Activated CD4-positive, alpha-beta T cell treated with anti-CD3 and anti-CD28 coated beads, Interleukin-2, amount 10 ng/mL, durations not matched to agents 24 days and 14 days (primary cell): ENCODE results near the gene ZNF512. TPM values are rescaled to one million over a fixed set of nuclear protein-coding genes. Genes with fewer than 3 reads are reported as not detected.
A peak's percentile ranks its signal among the peaks of the same experiment; 100 is the strongest.
"Not testable (repeated sequence)": the region's sequence is repeated elsewhere in the genome, so short reads cannot be mapped to it uniquely, and the experiment has no call there.

Source experiments
- DNase-seq: peaks from one replicate; pipeline ENCODE4 v3.0.0; 2022
- H3K27ac Mint-ChIP-seq: one replicate; pipeline ENCODE4 v1.8.0; 2022; ENCODE audit warnings: mild to moderate bottlenecking, mixed read lengths
- H3K27me3 Mint-ChIP-seq: one replicate; pipeline ENCODE4 v1.8.0; 2022; ENCODE audit warnings: mixed read lengths
- H3K36me3 Mint-ChIP-seq: one replicate; pipeline ENCODE4 v1.8.0; 2022; ENCODE audit warnings: low read depth, mild to moderate bottlenecking, mixed read lengths
- H3K4me1 Mint-ChIP-seq: one replicate; pipeline ENCODE4 v1.8.0; 2021; ENCODE audit warnings: mixed read lengths
- H3K4me3 Mint-ChIP-seq: one replicate; pipeline ENCODE4 v1.8.0; 2022; ENCODE audit warnings: mild to moderate bottlenecking, moderate library complexity, mixed read lengths
- H3K9me3 Mint-ChIP-seq: one replicate; pipeline ENCODE4 v1.8.0; 2021; ENCODE audit warnings: mixed read lengths
- intact Hi-C: fragments of 100-400 bp; cut with micrococcal nuclease; formaldehyde crosslinking; loops from one replicate; pipeline ENCODE4 v1.15.1; 2023
- total RNA-seq: library from RNA; stranded (reverse); gene quantifications from 2 replicates; pipeline ENCODE4 v1.2.3, GENCODE V29; 2022

ZNF512 gene
- total RNA-seq = 29.0 and 32.7 TPM in 2 replicates

GRCh38 chr2:27582695-27583389 lies at the start of gene ZNF512:
Gene ZNF512 (plus strand): TSS chr2:27583042. CDS start chr2:27583113, 71 bp downstream.
- intact Hi-C loops = loop anchor here (1.0 to 10.0 kb wide), 4 partner anchors 46 to 176 kb away; partner anchors contain the start of genes CCDC121, GPN1, IFT172 and PPM1G
- peaks cover 31% of the 10 kb centered on the region for H3K36me3 Mint-ChIP-seq
- peak; percentile 94 for DNase-seq
- H3K27me3 Mint-ChIP-seq = peaks cover 3% of the 10 kb centered on the region
- H3K4me3 Mint-ChIP-seq = peak within 1 kb of the TSS; percentile 92
- peaks cover 43% of the 10 kb centered on the region for H3K4me1 Mint-ChIP-seq
- H3K27ac Mint-ChIP-seq = peak within 1 kb of the TSS; percentile 88
- H3K9me3 Mint-ChIP-seq = peaks cover 11% of the 10 kb centered on the region

- no peak overlapping the region for H3K27ac Mint-ChIP-seq
- intact Hi-C loops = no loop called here
- DNase-seq = no peak
- no peaks in the 10 kb centered on the region for H3K4me1 Mint-ChIP-seq
- H3K27me3 Mint-ChIP-seq = peaks cover 7% of the 10 kb centered on the region
- no peak overlapping the region for H3K4me3 Mint-ChIP-seq
- H3K9me3 Mint-ChIP-seq = no peaks in the 10 kb centered on the region
- no peaks in the 10 kb centered on the region for H3K36me3 Mint-ChIP-seq
Observed at GRCh38 chr2:27537287-27537686, 45.6 kb upstream of the ZNF512 start.

- H3K27me3 Mint-ChIP-seq, DNase-seq, H3K27ac Mint-ChIP-seq, H3K36me3 Mint-ChIP-seq, intact Hi-C loops, H3K4me1 Mint-ChIP-seq, H3K4me3 Mint-ChIP-seq, H3K9me3 Mint-ChIP-seq: not testable (repeated sequence)
Observed at GRCh38 chr2:27538839-27539450, 43.9 kb upstream of the ZNF512 start.

- H3K9me3 Mint-ChIP-seq, DNase-seq, H3K4me3 Mint-ChIP-seq, H3K27ac Mint-ChIP-seq, H3K36me3 Mint-ChIP-seq, H3K4me1 Mint-ChIP-seq, H3K27me3 Mint-ChIP-seq, intact Hi-C loops: not testable (repeated sequence)
Observed at GRCh38 chr2:27539649-27540048, 43.2 kb upstream of the ZNF512 start.

GRCh38 chr2:27544143-27544821 lies 38.6 kb upstream of the ZNF512 start:
- H3K9me3 Mint-ChIP-seq = no peaks in the 10 kb centered on the region
- H3K27ac Mint-ChIP-seq = no peak overlapping the region
- H3K4me1 Mint-ChIP-seq = no peaks in the 10 kb centered on the region
- H3K27me3 Mint-ChIP-seq = no peaks in the 10 kb centered on the region
- intact Hi-C loops = no loop called here
- no peak for DNase-seq
- H3K4me3 Mint-ChIP-seq = no peak overlapping the region
- no peaks in the 10 kb centered on the region for H3K36me3 Mint-ChIP-seq

- no peaks in the 10 kb centered on the region for H3K9me3 Mint-ChIP-seq
- no peaks in the 10 kb centered on the region for H3K36me3 Mint-ChIP-seq
- no peaks in the 10 kb centered on the region for H3K4me1 Mint-ChIP-seq
- DNase-seq = no peak
- no peak overlapping the region for H3K4me3 Mint-ChIP-seq
- H3K27ac Mint-ChIP-seq = no peak overlapping the region
- no peaks in the 10 kb centered on the region for H3K27me3 Mint-ChIP-seq
- intact Hi-C loops = no loop called here
Observed at GRCh38 chr2:27545348-27546141, 37.3 kb upstream of the ZNF512 start.

GRCh38 chr2:27549303-27549702 lies 33.5 kb upstream of the ZNF512 start:
- Mint-ChIP-seq H3K27me3 (peaks cover 17% of the 10 kb centered on the region), H3K27ac (no peak overlapping the region), H3K4me3 (no peak overlapping the region), H3K4me1 (no peaks in the 10 kb centered on the region), H3K9me3 (no peaks in the 10 kb centered on the region), H3K36me3 (no peaks in the 10 kb centered on the region)
- intact Hi-C loops = no loop called here
- DNase-seq = no peak

- no peaks in the 10 kb centered on the region for H3K9me3 Mint-ChIP-seq
- H3K4me3 Mint-ChIP-seq = no peak overlapping the region
- H3K27ac Mint-ChIP-seq = no peak overlapping the region
- no peaks in the 10 kb centered on the region for H3K36me3 Mint-ChIP-seq
- intact Hi-C loops = no loop called here
- DNase-seq = no peak
- peaks cover 28% of the 10 kb centered on the region for H3K27me3 Mint-ChIP-seq
- H3K4me1 Mint-ChIP-seq = no peaks in the 10 kb centered on the region
Observed at GRCh38 chr2:27551514-27551913, 31.3 kb upstream of the ZNF512 start.

GRCh38 chr2:27552941-27553340 lies 29.9 kb upstream of the ZNF512 start:
- Mint-ChIP-seq H3K4me3 (no peak overlapping the region), H3K27me3 (peaks cover 28% of the 10 kb centered on the region), H3K36me3 (no peaks in the 10 kb centered on the region), H3K27ac (no peak overlapping the region), H3K9me3 (no peaks in the 10 kb centered on the region), H3K4me1 (no peaks in the 10 kb centered on the region)
- intact Hi-C loops = no loop called here
- no peak for DNase-seq

- DNase-seq, H3K4me3 Mint-ChIP-seq, H3K9me3 Mint-ChIP-seq, H3K27ac Mint-ChIP-seq, H3K4me1 Mint-ChIP-seq, H3K36me3 Mint-ChIP-seq, intact Hi-C loops: not testable (repeated sequence)
- H3K27me3 Mint-ChIP-seq = peaks cover 28% of the 10 kb centered on the region
Observed at GRCh38 chr2:27554451-27554850, 28.4 kb upstream of the ZNF512 start.

GRCh38 chr2:27559228-27559627 lies 23.6 kb upstream of the ZNF512 start:
- no peaks in the 10 kb centered on the region for H3K9me3 Mint-ChIP-seq
- no peak overlapping the region for H3K4me3 Mint-ChIP-seq
- H3K27me3 Mint-ChIP-seq = peaks cover 15% of the 10 kb centered on the region
- DNase-seq = no peak
- intact Hi-C loops = no loop called here
- H3K36me3 Mint-ChIP-seq = no peaks in the 10 kb centered on the region
- H3K4me1 Mint-ChIP-seq = no peaks in the 10 kb centered on the region
- no peak overlapping the region for H3K27ac Mint-ChIP-seq

GRCh38 chr2:27561060-27561459 lies 21.8 kb upstream of the ZNF512 start:
- H3K27me3 Mint-ChIP-seq = peaks cover 15% of the 10 kb centered on the region
- H3K4me1 Mint-ChIP-seq = no peaks in the 10 kb centered on the region
- no peak for DNase-seq
- H3K4me3 Mint-ChIP-seq = no peak overlapping the region
- no peak overlapping the region for H3K27ac Mint-ChIP-seq
- H3K36me3 Mint-ChIP-seq = no peaks in the 10 kb centered on the region
- H3K9me3 Mint-ChIP-seq = no peaks in the 10 kb centered on the region
- intact Hi-C loops = no loop called here

- intact Hi-C loops = no loop called here
- Mint-ChIP-seq H3K4me1 (no peaks in the 10 kb centered on the region), H3K36me3 (no peaks in the 10 kb centered on the region), H3K27me3 (peaks cover 52% of the 10 kb centered on the region), H3K9me3 (peaks cover 6% of the 10 kb centered on the region), H3K27ac (no peak overlapping the region), H3K4me3 (no peak overlapping the region)
- no peak for DNase-seq
Observed at GRCh38 chr2:27566628-27567027, 16.2 kb upstream of the ZNF512 start.

GRCh38 chr2:27569398-27569797 lies 13.4 kb upstream of the ZNF512 start:
- Mint-ChIP-seq H3K4me1 (no peaks in the 10 kb centered on the region), H3K4me3 (no peak overlapping the region), H3K9me3 (peaks cover 10% of the 10 kb centered on the region), H3K27ac (no peak overlapping the region), H3K27me3 (peaks cover 49% of the 10 kb centered on the region), H3K36me3 (no peaks in the 10 kb centered on the region)
- intact Hi-C loops = no loop called here
- DNase-seq = no peak
